ENCODE measurements around the gene HOMER1.

DNA sequence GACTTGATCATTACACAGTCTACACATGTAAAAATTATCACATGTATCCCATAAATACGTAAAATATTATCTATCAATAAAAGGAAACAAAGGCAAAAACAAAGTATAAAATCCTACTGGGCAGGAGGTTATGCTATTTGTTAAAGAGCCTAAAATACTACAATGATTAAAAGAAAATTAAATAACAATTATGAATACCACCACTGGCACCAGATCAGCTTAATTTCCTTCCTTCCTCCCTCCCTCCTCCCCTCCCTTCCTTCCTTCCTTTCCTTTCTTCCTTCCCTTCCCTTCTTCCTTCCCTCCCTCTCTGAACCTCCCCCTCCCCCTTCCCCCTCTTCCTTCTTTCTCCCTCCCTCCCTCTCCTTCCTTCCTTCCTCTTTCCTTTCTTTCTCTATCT is 127.3 kb downstream of the HOMER1 start:
- TF ChIP-seq, protein P1, sequence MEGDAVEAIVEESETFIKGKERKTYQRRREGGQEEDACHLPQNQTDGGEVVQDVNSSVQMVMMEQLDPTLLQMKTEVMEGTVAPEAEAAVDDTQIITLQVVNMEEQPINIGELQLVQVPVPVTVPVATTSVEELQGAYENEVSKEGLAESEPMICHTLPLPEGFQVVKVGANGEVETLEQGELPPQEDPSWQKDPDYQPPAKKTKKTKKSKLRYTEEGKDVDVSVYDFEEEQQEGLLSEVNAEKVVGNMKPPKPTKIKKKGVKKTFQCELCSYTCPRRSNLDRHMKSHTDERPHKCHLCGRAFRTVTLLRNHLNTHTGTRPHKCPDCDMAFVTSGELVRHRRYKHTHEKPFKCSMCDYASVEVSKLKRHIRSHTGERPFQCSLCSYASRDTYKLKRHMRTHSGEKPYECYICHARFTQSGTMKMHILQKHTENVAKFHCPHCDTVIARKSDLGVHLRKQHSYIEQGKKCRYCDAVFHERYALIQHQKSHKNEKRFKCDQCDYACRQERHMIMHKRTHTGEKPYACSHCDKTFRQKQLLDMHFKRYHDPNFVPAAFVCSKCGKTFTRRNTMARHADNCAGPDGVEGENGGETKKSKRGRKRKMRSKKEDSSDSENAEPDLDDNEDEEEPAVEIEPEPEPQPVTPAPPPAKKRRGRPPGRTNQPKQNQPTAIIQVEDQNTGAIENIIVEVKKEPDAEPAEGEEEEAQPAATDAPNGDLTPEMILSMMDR (IDR thresholded peaks at IDR 0.05) = no peak
- TF ChIP-seq POLR2A (IDR thresholded peaks at IDR 0.05; ENCODE audit: low read depth) (no peak), POLR2AphosphoS5 (IDR thresholded peaks at IDR 0.05) (no peak)

All from esophagus muscularis mucosa (tissue), 3 donors.